Activated naive CD4-positive, alpha-beta T cell treated with anti-CD3 and anti-CD28 coated beads, Interleukin-2, amount 50 U/mL, for 16 hours (primary cell): ENCODE data around the gene IFIT1B.
"Not testable (repeated sequence)": the region's sequence is repeated elsewhere in the genome, so short reads cannot be mapped to it uniquely, and the experiment has no call there.

Experiments
- DNase-seq: peaks from one replicate; pipeline ENCODE4 v3.0.0-alpha.2; 2020

Gene IFIT1B

GRCh38 chr10:89377705-89378637 is at the start of gene IFIT1B:
Gene IFIT1B, plus strand, starts transcription at chr10:89378056. Its CDS starts 80 bp downstream, at chr10:89378136.
- DNase-seq = no peak

- no peak for DNase-seq
Observed at GRCh38 chr10:89329151-89329550, 48.7 kb upstream of the IFIT1B start.

- DNase-seq = not testable (repeated sequence)
Observed at GRCh38 chr10:89330014-89330413, 47.8 kb upstream of the IFIT1B start.

- no peak for DNase-seq
Observed at GRCh38 chr10:89330537-89331212, 47.2 kb upstream of the IFIT1B start.

GRCh38 chr10:89331487-89332122 is 46.3 kb upstream of the IFIT1B start:
- not testable (repeated sequence) for DNase-seq

GRCh38 chr10:89332123-89332633 is 45.7 kb upstream of the IFIT1B start:
- peak; percentile 26 for DNase-seq

GRCh38 chr10:89335226-89335625 is 42.6 kb upstream of the IFIT1B start:
- DNase-seq = no peak

GRCh38 chr10:89336241-89336640 is 41.6 kb upstream of the IFIT1B start:
- no peak for DNase-seq

- peak; percentile 26 for DNase-seq
Observed at GRCh38 chr10:89337484-89337883, 40.4 kb upstream of the IFIT1B start.

- DNase-seq = no peak
Observed at GRCh38 chr10:89338713-89339112, 39.1 kb upstream of the IFIT1B start.

- DNase-seq = no peak
Observed at GRCh38 chr10:89339875-89340274, 38.0 kb upstream of the IFIT1B start.

- DNase-seq = no peak
Observed at GRCh38 chr10:89341649-89342048, 36.2 kb upstream of the IFIT1B start.

- DNase-seq = no peak
Observed at GRCh38 chr10:89342206-89342958, 35.5 kb upstream of the IFIT1B start.

GRCh38 chr10:89343089-89343767 is 34.6 kb upstream of the IFIT1B start:
- no peak for DNase-seq

GRCh38 chr10:89344156-89344555 is 33.7 kb upstream of the IFIT1B start:
- DNase-seq = no peak

GRCh38 chr10:89345367-89346000 is 32.4 kb upstream of the IFIT1B start:
- no peak for DNase-seq

GRCh38 chr10:89346405-89347254 is 31.2 kb upstream of the IFIT1B start:
- no peak for DNase-seq

GRCh38 chr10:89347701-89348457 is 30.0 kb upstream of the IFIT1B start:
- no peak for DNase-seq

- DNase-seq = no peak
Observed at GRCh38 chr10:89348481-89348880, 29.4 kb upstream of the IFIT1B start.

- no peak for DNase-seq
Observed at GRCh38 chr10:89348975-89349374, 28.9 kb upstream of the IFIT1B start.
